ENCODE results near the gene NARS2. TPM values are rescaled to one million over a fixed set of nuclear protein-coding genes. Genes with fewer than 3 reads are reported as not detected.

Gene NARS2
- total RNA-seq, 1 donor from 2014 or later = 28.2 TPM

DNA sequence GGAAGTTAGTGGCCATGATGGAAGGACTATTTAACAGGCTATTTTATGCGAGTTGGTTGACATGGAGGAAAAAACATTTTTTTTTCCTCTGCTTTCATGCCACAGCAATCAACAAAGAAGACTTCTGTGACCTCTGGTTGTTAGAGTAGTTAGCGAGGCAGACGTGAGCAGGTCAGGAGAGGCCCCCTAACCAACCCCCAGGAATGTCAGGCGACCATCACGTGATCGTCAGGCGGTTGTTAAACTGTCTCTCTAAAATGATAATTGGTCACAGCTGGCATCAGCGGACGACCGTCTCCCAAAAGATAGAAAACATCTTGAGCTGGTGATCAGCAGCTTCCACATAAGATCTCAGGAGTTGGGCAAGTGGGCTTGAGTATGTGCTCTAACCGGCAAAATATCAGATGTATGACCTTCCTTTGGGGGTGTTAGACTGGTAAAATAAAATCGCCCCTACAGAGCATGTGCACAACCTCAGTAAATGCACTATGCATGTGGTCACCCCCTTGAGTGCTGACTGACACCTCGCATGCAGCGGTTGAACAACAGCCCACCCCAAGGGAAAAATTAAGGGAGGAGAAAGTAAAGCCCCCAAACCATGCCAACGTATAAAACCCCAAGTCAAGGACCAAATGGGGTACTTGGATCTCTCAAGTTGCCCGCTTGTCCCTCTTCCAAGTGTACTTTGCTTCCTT lies 20.9 kb upstream of the NARS2 start:
- TF ChIP-seq, protein P1, sequence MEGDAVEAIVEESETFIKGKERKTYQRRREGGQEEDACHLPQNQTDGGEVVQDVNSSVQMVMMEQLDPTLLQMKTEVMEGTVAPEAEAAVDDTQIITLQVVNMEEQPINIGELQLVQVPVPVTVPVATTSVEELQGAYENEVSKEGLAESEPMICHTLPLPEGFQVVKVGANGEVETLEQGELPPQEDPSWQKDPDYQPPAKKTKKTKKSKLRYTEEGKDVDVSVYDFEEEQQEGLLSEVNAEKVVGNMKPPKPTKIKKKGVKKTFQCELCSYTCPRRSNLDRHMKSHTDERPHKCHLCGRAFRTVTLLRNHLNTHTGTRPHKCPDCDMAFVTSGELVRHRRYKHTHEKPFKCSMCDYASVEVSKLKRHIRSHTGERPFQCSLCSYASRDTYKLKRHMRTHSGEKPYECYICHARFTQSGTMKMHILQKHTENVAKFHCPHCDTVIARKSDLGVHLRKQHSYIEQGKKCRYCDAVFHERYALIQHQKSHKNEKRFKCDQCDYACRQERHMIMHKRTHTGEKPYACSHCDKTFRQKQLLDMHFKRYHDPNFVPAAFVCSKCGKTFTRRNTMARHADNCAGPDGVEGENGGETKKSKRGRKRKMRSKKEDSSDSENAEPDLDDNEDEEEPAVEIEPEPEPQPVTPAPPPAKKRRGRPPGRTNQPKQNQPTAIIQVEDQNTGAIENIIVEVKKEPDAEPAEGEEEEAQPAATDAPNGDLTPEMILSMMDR (conservative IDR thresholded peaks at IDR 0.05) = no peak
- peaks cover 2% of the 10 kb centered on the region for H3K27me3 Mint-ChIP-seq (ENCODE audit: low read depth)

GRCh38 chr11:78594814-78595213 lies 20.1 kb upstream of the NARS2 start:
- Mint-ChIP-seq H3K27me3 (ENCODE audit: low read depth) (no peaks in the 10 kb centered on the region), H3K9me3 (peaks cover 7% of the 10 kb centered on the region), H3K27ac (ENCODE audit: unreplicated experiment) (no peak overlapping the region), H3K4me3 (no peak overlapping the region), H3K4me1 (peaks cover 14% of the 10 kb centered on the region), H3K36me3 (ENCODE audit: low read depth) (no peaks in the 10 kb centered on the region)
- no peak for DNase-seq (ENCODE audit: low read depth, low spot score)
- TF ChIP-seq, protein P1 (conservative IDR thresholded peaks at IDR 0.05) = no peak

More for the DNA sequence above, 20.9 kb upstream of the NARS2 start:
- peaks cover 14% of the 10 kb centered on the region for H3K4me1 Mint-ChIP-seq
- H3K4me3 Mint-ChIP-seq = no peak overlapping the region
- H3K9me3 Mint-ChIP-seq = peaks cover 7% of the 10 kb centered on the region
- H3K36me3 Mint-ChIP-seq (ENCODE audit: low read depth) = no peaks in the 10 kb centered on the region
- no peak for DNase-seq (ENCODE audit: low read depth, low spot score)
- H3K27ac Mint-ChIP-seq (ENCODE audit: unreplicated experiment) = peak overlapping the region; percentile 9

DNA sequence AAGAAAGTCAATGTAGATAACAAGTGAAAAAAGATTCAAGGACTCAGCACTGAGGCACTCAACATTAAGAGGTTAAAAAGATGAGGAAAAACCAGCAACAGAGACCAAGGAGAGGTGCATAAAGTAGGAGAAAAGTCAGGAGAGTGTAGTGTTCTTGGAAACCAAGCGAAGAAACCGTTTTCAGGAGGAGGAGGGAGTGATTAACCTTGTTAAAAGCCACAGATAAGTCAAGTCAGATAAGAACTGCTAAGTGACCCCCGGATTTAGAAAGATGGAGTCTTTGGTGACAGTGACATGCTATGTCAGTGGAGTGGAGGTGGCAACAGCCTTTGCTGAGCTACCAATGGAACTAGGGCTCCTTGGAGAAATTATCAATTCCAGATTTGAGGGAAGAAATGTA lies 13.9 kb upstream of the NARS2 start:
- peaks cover 15% of the 10 kb centered on the region for H3K9me3 Mint-ChIP-seq
- TF ChIP-seq, protein P1 (conservative IDR thresholded peaks at IDR 0.05) = no peak
- H3K27ac Mint-ChIP-seq (ENCODE audit: unreplicated experiment) = no peak overlapping the region
- H3K4me3 Mint-ChIP-seq = no peak overlapping the region
- peaks cover 9% of the 10 kb centered on the region for H3K36me3 Mint-ChIP-seq (ENCODE audit: low read depth)
- H3K27me3 Mint-ChIP-seq (ENCODE audit: low read depth) = no peaks in the 10 kb centered on the region
- no peaks in the 10 kb centered on the region for H3K4me1 Mint-ChIP-seq
- no peak for DNase-seq (ENCODE audit: low read depth, low spot score)

DNA sequence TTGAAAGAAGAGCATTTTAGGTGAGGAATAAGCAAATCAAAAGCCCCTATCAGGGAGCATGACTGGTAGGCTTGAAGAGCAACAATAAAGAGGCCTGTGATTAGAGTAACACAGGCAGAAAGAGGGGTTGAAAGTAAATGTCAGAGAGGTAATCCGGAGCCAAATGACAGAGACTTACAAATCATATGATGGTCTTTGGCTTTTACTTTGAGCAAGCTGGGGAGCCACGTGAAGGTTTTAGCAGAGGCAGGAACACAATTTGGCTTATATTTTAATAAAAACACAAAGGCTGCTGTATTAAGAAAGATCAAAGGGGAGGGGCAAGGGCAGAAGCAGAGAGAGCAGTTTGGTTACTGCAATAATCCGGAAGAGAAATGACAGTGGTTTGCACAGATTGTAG lies 12.8 kb upstream of the NARS2 start:
- Mint-ChIP-seq H3K27me3 (ENCODE audit: low read depth) (no peaks in the 10 kb centered on the region), H3K9me3 (peaks cover 15% of the 10 kb centered on the region), H3K36me3 (ENCODE audit: low read depth) (peaks cover 9% of the 10 kb centered on the region), H3K4me3 (no peak overlapping the region), H3K4me1 (no peaks in the 10 kb centered on the region), H3K27ac (ENCODE audit: unreplicated experiment) (no peak overlapping the region)
- no peak for DNase-seq (ENCODE audit: low read depth, low spot score)
- TF ChIP-seq, protein P1 (conservative IDR thresholded peaks at IDR 0.05) = no peak

DNA sequence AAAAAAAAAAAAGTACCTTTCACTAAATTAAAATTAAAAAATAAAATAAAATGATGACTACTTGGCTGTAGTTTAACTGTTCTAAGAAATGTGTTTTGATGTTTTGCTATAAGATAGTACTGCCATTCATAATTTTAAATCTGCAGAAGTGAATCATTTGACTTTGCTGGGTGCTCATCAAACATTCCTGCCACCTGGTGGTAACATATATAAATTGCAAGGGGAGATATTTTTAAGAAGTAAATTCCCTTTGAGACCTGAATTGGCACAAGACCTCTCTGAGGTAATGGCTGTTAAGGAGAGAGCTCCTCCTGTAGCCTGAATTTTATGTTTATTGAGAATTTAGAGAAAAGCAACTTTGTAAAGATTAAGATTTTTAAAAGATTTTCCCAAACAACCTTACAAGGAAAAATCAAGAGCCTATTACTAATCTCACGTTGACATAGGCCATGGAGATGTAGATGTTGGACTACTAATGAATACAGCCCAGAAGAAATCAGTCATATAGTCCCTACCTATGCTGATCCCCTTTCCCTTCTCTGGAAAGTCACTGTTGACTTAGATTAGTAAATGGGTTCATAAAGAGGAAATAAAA lies 11.9 kb upstream of the NARS2 start:
- TF ChIP-seq, protein P1 (conservative IDR thresholded peaks at IDR 0.05) = peak; percentile 72
- DNase-seq (ENCODE audit: low read depth, low spot score) = no peak
- H3K27me3 Mint-ChIP-seq (ENCODE audit: low read depth) = no peaks in the 10 kb centered on the region

More for the DNA sequence above, 11.9 kb upstream of the NARS2 start:
- H3K9me3 Mint-ChIP-seq = peaks cover 15% of the 10 kb centered on the region
- peaks cover 9% of the 10 kb centered on the region for H3K36me3 Mint-ChIP-seq (ENCODE audit: low read depth)
- no peaks in the 10 kb centered on the region for H3K4me1 Mint-ChIP-seq
- no peak overlapping the region for H3K27ac Mint-ChIP-seq (ENCODE audit: unreplicated experiment)
- H3K4me3 Mint-ChIP-seq = no peak overlapping the region
